Panc1 (cell line): Measurements from ENCODE around the gene CDK18. TPM values are rescaled to one million over a fixed set of nuclear protein-coding genes. Genes with fewer than 3 reads are reported as not detected.
"Not testable (repeated sequence)": the region's sequence is repeated elsewhere in the genome, so short reads cannot be mapped to it uniquely, and the experiment has no call there.

Experiments used
- ATAC-seq: fragments of 200-7000 bp; cut with Tn5 transposase; 2 replicates; pipeline ENCODE4 v1.9.1; 2020; ENCODE audit warnings: mild to moderate bottlenecking, moderate library complexity
- BruUV-seq: library from RNA; stranded (reverse); fragments of 400-500 nt; replicated peaks from 2 replicates; lab custom pipeline; 2021; lab: Mats Ljungman, UMichigan
- CTCF ChIA-PET: fragments of 300-600 bp; sonication (Branson Sonifier 250); formaldehyde crosslinking; loops from one replicate; lab custom pipeline; 2022; ENCODE audit warnings: antibody characterized with exemption; lab: Charles Lee
- POLR2A ChIA-PET: fragments of 300-600 bp; sonication (Branson Sonifier 250); formaldehyde crosslinking; loops from one replicate; lab custom pipeline; 2022; ENCODE audit warnings: antibody characterized with exemption; lab: Charles Lee
- DNase-seq: peaks from one replicate; pipeline ENCODE4 v3.0.0-alpha.2; 2010; ENCODE audit warnings: low read depth, low spot score
- H3K27ac ChIP-seq: 2 replicates; pipeline ENCODE4 v1.5.1; 2011; ENCODE audit warnings: mild to moderate bottlenecking, low read length, inconsistent platforms
- H3K27me3 ChIP-seq: fragments of 200-500 bp; sonication (Bioruptor generic); 2 replicates; pipeline ENCODE4 v1.6.0; 2014; ENCODE audit warnings: low read length, inconsistent platforms; ENCODE audit not compliant: control insufficient read depth, insufficient read depth
- H3K36me3 ChIP-seq: fragments of 200-500 bp; sonication (Bioruptor generic); 2 replicates; pipeline ENCODE4 v1.5.1; 2014; ENCODE audit warnings: inconsistent platforms, mild to moderate bottlenecking, low read length, moderate library complexity; ENCODE audit not compliant: control insufficient read depth, insufficient read depth
- H3K4me1 ChIP-seq: 2 replicates; pipeline ENCODE4 v1.5.1; 2011; ENCODE audit warnings: inconsistent platforms, mild to moderate bottlenecking, low read length, moderate library complexity; ENCODE audit not compliant: control insufficient read depth, insufficient read depth
- H3K4me3 ChIP-seq, 2 experiments: 2 replicates each; pipeline ENCODE4 v1.5.1; 2011 to 2012; ENCODE audit warnings: low read depth in 2 of 2, low read length in 2 of 2, mild to moderate bottlenecking in 2 of 2, inconsistent platforms in 1 of 2, moderate library complexity in 1 of 2
- H3K9me3 ChIP-seq: fragments of 200-500 bp; sonication (Bioruptor generic); 2 replicates; pipeline ENCODE4 v1.5.1; 2014; ENCODE audit warnings: low read depth, mild to moderate bottlenecking, inconsistent platforms, low read length, moderate library complexity; ENCODE audit not compliant: control insufficient read depth, insufficient read depth
- POLR2AphosphoS5 ChIP-seq: IDR thresholded peaks from 2 replicates; pipeline ENCODE4 v1.6.1; 2012; ENCODE audit warnings: mild to moderate bottlenecking, low read depth, low read length, moderate library complexity
- SIN3A ChIP-seq: IDR thresholded peaks from 2 replicates; pipeline ENCODE4 v1.6.1; 2012; ENCODE audit warnings: low read depth, mild to moderate bottlenecking, low read length, moderate library complexity, borderline replicate concordance; ENCODE audit not compliant: insufficient read depth
- TCF7L2 ChIP-seq: IDR thresholded peaks from 2 replicates; pipeline ENCODE4 v1.6.1; 2011; ENCODE audit warnings: mild to moderate bottlenecking, low read depth, low read length, inconsistent platforms
- in situ Hi-C: cut with HindIII; loops from 2 replicates; pipeline ENCODE4 v1.10.0; 2016; ENCODE audit warnings: low sequenced_read_pairs, low pct_unique_long_range_greater_than_20kb
- intact Hi-C: fragments of 100-400 bp; cut with micrococcal nuclease; formaldehyde crosslinking; loops from one replicate; pipeline ENCODE4 v1.10.0; 2022; ENCODE audit not compliant: unreplicated experiment
- total RNA-seq: library from RNA; stranded (reverse); gene quantifications from one replicate; pipeline ENCODE4 v1.2.1, GENCODE V29; 2021; ENCODE audit not compliant: unreplicated experiment
- TF ChIP-seq, protein P1 (sequence below), 2 experiments: IDR thresholded peaks; 2 replicates each; pipeline ENCODE4 v1.6.1; 2011 to 2012; ENCODE audit warnings: low read depth in 2 of 2, control low read depth in 1 of 2, low read length in 1 of 2, mild to moderate bottlenecking in 1 of 2, moderate library complexity in 1 of 2; ENCODE audit not compliant: insufficient read depth in 1 of 2
- TF ChIP-seq, protein P2 (sequence below): fragments of 450-650 bp; IDR thresholded peaks from 2 replicates; pipeline ENCODE4 v1.5.1; 2017; ENCODE audit warnings: mild to moderate bottlenecking

The CDK18 gene
- total RNA-seq, 1 experiment from 2014 or later, result 7.0 TPM

- Histone ChIP-seq H3K36me3 (no peaks in the 10 kb centered on the region), H3K4me3 (no peak overlapping the region), H3K27me3 (no peaks in the 10 kb centered on the region), H3K27ac (no peak overlapping the region), H3K9me3 (no peaks in the 10 kb centered on the region), H3K4me1 (peaks cover 30% of the 10 kb centered on the region)
- CTCF ChIA-PET, result no interaction called here
- intact Hi-C loops (no loop called here), in situ Hi-C loops (no loop called here)
- DNase-seq, result no peak
- TF ChIP-seq SIN3A (no peak), POLR2AphosphoS5 (no peak), TCF7L2 (no peak)
- TF ChIP-seq, protein P1, sequence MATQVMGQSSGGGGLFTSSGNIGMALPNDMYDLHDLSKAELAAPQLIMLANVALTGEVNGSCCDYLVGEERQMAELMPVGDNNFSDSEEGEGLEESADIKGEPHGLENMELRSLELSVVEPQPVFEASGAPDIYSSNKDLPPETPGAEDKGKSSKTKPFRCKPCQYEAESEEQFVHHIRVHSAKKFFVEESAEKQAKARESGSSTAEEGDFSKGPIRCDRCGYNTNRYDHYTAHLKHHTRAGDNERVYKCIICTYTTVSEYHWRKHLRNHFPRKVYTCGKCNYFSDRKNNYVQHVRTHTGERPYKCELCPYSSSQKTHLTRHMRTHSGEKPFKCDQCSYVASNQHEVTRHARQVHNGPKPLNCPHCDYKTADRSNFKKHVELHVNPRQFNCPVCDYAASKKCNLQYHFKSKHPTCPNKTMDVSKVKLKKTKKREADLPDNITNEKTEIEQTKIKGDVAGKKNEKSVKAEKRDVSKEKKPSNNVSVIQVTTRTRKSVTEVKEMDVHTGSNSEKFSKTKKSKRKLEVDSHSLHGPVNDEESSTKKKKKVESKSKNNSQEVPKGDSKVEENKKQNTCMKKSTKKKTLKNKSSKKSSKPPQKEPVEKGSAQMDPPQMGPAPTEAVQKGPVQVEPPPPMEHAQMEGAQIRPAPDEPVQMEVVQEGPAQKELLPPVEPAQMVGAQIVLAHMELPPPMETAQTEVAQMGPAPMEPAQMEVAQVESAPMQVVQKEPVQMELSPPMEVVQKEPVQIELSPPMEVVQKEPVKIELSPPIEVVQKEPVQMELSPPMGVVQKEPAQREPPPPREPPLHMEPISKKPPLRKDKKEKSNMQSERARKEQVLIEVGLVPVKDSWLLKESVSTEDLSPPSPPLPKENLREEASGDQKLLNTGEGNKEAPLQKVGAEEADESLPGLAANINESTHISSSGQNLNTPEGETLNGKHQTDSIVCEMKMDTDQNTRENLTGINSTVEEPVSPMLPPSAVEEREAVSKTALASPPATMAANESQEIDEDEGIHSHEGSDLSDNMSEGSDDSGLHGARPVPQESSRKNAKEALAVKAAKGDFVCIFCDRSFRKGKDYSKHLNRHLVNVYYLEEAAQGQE (IDR thresholded peaks at IDR 0.05; ENCODE audit: insufficient read depth in 1 of 2, low read depth in 2 of 2, low read length in 1 of 2), result no peak
- TF ChIP-seq, protein P2, sequence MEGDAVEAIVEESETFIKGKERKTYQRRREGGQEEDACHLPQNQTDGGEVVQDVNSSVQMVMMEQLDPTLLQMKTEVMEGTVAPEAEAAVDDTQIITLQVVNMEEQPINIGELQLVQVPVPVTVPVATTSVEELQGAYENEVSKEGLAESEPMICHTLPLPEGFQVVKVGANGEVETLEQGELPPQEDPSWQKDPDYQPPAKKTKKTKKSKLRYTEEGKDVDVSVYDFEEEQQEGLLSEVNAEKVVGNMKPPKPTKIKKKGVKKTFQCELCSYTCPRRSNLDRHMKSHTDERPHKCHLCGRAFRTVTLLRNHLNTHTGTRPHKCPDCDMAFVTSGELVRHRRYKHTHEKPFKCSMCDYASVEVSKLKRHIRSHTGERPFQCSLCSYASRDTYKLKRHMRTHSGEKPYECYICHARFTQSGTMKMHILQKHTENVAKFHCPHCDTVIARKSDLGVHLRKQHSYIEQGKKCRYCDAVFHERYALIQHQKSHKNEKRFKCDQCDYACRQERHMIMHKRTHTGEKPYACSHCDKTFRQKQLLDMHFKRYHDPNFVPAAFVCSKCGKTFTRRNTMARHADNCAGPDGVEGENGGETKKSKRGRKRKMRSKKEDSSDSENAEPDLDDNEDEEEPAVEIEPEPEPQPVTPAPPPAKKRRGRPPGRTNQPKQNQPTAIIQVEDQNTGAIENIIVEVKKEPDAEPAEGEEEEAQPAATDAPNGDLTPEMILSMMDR, result no peak
- BruUV-seq, result no TSS peak
- peak; percentile 36 for ATAC-seq
- POLR2A ChIA-PET, result no interaction called here
Measured at GRCh38 chr1:205481629-205482151, 22.8 kb upstream of the CDK18 start.

- peaks cover 25% of the 10 kb centered on the region for H3K4me1 ChIP-seq
- in situ Hi-C loops, ATAC-seq, DNase-seq, H3K4me3 ChIP-seq, H3K27ac ChIP-seq, intact Hi-C loops, BruUV-seq, H3K36me3 ChIP-seq, H3K9me3 ChIP-seq, POLR2A ChIA-PET, H3K27me3 ChIP-seq: not testable (repeated sequence)
- CTCF ChIA-PET, result interaction anchor here (0.7 kb wide), 1 partner anchor 44 kb away, joined by 3 read pairs; no protein-coding TSS in a partner anchor
Measured at GRCh38 chr1:205482587-205482986, 21.9 kb upstream of the CDK18 start.

- POLR2A ChIA-PET, result no interaction called here
- Histone ChIP-seq H3K27me3 (no peaks in the 10 kb centered on the region), H3K4me3 (no peak overlapping the region), H3K9me3 (no peaks in the 10 kb centered on the region), H3K4me1 (peaks cover 17% of the 10 kb centered on the region), H3K27ac (no peak overlapping the region), H3K36me3 (no peaks in the 10 kb centered on the region)
- ATAC-seq (no peak), DNase-seq (no peak)
- CTCF ChIA-PET, result no interaction called here
- in situ Hi-C loops, result no loop called here
- BruUV-seq, result no TSS peak
- TF ChIP-seq TCF7L2 (no peak), SIN3A (no peak), POLR2AphosphoS5 (no peak)
- TF ChIP-seq, protein P1 (IDR thresholded peaks at IDR 0.05; ENCODE audit: insufficient read depth in 1 of 2, low read depth in 2 of 2, low read length in 1 of 2), result no peak
- TF ChIP-seq, protein P2, result no peak
- intact Hi-C loops, result no loop called here
Measured at GRCh38 chr1:205483372-205483771, 21.1 kb upstream of the CDK18 start.
